Measurements from ENCODE around the gene ZFYVE21.
A peak's percentile ranks its signal among the peaks of the same experiment; 100 is the strongest.
"Not testable (repeated sequence)": the region's sequence is repeated elsewhere in the genome, so short reads cannot be mapped to it uniquely, and the experiment has no call there.

Gene ZFYVE21

GRCh38 chr14:103715052-103716000 is at the start of gene ZFYVE21, which contains the start of gene XRCC3:
ZFYVE21 (plus strand) TSS chr14:103715810; CDS start chr14:103715842, 32 bp downstream.
XRCC3 (minus strand) TSS chr14:103715451; CDS start chr14:103711087, 4,364 bp downstream.
- peak; percentile 99 for DNase-seq (ENCODE audit: low read depth in 2 of 2)

- no peak for DNase-seq (ENCODE audit: low read depth in 2 of 2)
Measured at GRCh38 chr14:103667671-103668070, 47.9 kb upstream of the ZFYVE21 start.

- DNase-seq (ENCODE audit: low read depth in 2 of 2), result no peak
Measured at GRCh38 chr14:103668117-103668516, 47.5 kb upstream of the ZFYVE21 start.

GRCh38 chr14:103669370-103669769 is 46.2 kb upstream of the ZFYVE21 start:
- no peak for DNase-seq (ENCODE audit: low read depth in 2 of 2)

GRCh38 chr14:103671911-103672310 is 43.7 kb upstream of the ZFYVE21 start:
- no peak for DNase-seq (ENCODE audit: low read depth in 2 of 2)

- DNase-seq (ENCODE audit: low read depth in 2 of 2), result no peak
Measured at GRCh38 chr14:103675957-103676356, 39.7 kb upstream of the ZFYVE21 start.

- no peak for DNase-seq (ENCODE audit: low read depth in 2 of 2)
Measured at GRCh38 chr14:103676881-103677675, 38.5 kb upstream of the ZFYVE21 start.

GRCh38 chr14:103679351-103679750 is 36.3 kb upstream of the ZFYVE21 start:
- DNase-seq (ENCODE audit: low read depth in 2 of 2), result no peak

- no peak for DNase-seq (ENCODE audit: low read depth in 2 of 2)
Measured at GRCh38 chr14:103680491-103681231, 34.9 kb upstream of the ZFYVE21 start.

- DNase-seq (ENCODE audit: low read depth in 2 of 2), result no peak
Measured at GRCh38 chr14:103683139-103683538, 32.5 kb upstream of the ZFYVE21 start.

GRCh38 chr14:103684471-103684870 is 31.1 kb upstream of the ZFYVE21 start:
- no peak for DNase-seq (ENCODE audit: low read depth in 2 of 2)

- DNase-seq (ENCODE audit: low read depth in 2 of 2), result no peak
Measured at GRCh38 chr14:103684871-103685270, 30.7 kb upstream of the ZFYVE21 start.

GRCh38 chr14:103685276-103686211 is 30.1 kb upstream of the ZFYVE21 start:
- DNase-seq (ENCODE audit: low read depth in 2 of 2), result no peak

GRCh38 chr14:103686831-103687485 is 28.7 kb upstream of the ZFYVE21 start:
- DNase-seq (ENCODE audit: low read depth in 2 of 2), result no peak

GRCh38 chr14:103687712-103688111 is 27.9 kb upstream of the ZFYVE21 start:
- DNase-seq (ENCODE audit: low read depth in 2 of 2), result no peak

- DNase-seq (ENCODE audit: low read depth in 2 of 2), result no peak
Measured at GRCh38 chr14:103688441-103688840, 27.2 kb upstream of the ZFYVE21 start.

GRCh38 chr14:103688906-103689902 is 26.4 kb upstream of the ZFYVE21 start:
- no peak for DNase-seq (ENCODE audit: low read depth in 2 of 2)

GRCh38 chr14:103690332-103690731 is 25.3 kb upstream of the ZFYVE21 start:
- DNase-seq (ENCODE audit: low read depth in 2 of 2), result no peak

- DNase-seq (ENCODE audit: low read depth in 2 of 2), result not testable (repeated sequence)
Measured at GRCh38 chr14:103691655-103692054, 24.0 kb upstream of the ZFYVE21 start.
